IMR-90 (cell line): ENCODE results near the gene CTIF. TPM values are rescaled to one million over a fixed set of nuclear protein-coding genes. Genes with fewer than 3 reads are reported as not detected.

Experiments used
- ATAC-seq: fragments of 200-7000 bp; cut with Tn5 transposase; 2 replicates; pipeline ENCODE4 v1.9.1; 2020; ENCODE audit warnings: low read depth, mild to moderate bottlenecking, moderate library complexity
- BruUV-seq: library from RNA; stranded (reverse); fragments of 400-500 nt; replicated peaks from 2 replicates; lab custom pipeline; 2021; lab: Mats Ljungman, UMichigan
- CTCF ChIA-PET: fragments of 300-600 bp; formaldehyde crosslinking; extraction: SDS; loops from one replicate; lab custom pipeline; 2021; ENCODE audit warnings: antibody characterized with exemption; lab: Yijun Ruan, JAX
- POLR2A ChIA-PET: fragments of 300-600 bp; sonication (Branson Sonifier 250); formaldehyde crosslinking; loops from one replicate; lab custom pipeline; 2022; ENCODE audit warnings: antibody characterized with exemption; ENCODE audit not compliant: unreplicated experiment; lab: Charles Lee
- DNase-seq: peaks from one replicate; pipeline ENCODE4 v3.0.0; 2013
- H2AFZ ChIP-seq: replicated peaks from 2 replicates; pipeline ENCODE3; 2013; ENCODE audit warnings: low read length, mild to moderate bottlenecking; ENCODE audit not compliant: poor library complexity
- H2AK5ac ChIP-seq: 2 replicates; pipeline ENCODE4 v1.6.1; 2013; ENCODE audit warnings: low read depth, low read length, inconsistent platforms
- H2AK9ac ChIP-seq: replicated peaks from 2 replicates; pipeline ENCODE3; 2013; ENCODE audit warnings: mild to moderate bottlenecking, low read depth, low read length, moderate library complexity; ENCODE audit not compliant: poor library complexity
- H2BK120ac ChIP-seq: 2 replicates; pipeline ENCODE4 v1.6.1; 2013; ENCODE audit warnings: low read depth, low read length, inconsistent platforms
- H2BK15ac ChIP-seq: 3 replicates; pipeline ENCODE4 v1.6.1; 2013; ENCODE audit warnings: low read depth, low read length, inconsistent platforms
- H2BK20ac ChIP-seq: 2 replicates; pipeline ENCODE4 v1.6.1; 2013; ENCODE audit warnings: low read depth, mild to moderate bottlenecking, inconsistent platforms, low read length, moderate library complexity
- H2BK5ac ChIP-seq: 2 replicates; pipeline ENCODE4 v1.6.1; 2013; ENCODE audit warnings: mild to moderate bottlenecking, low read depth, low read length, inconsistent platforms; ENCODE audit not compliant: poor library complexity, severe bottlenecking
- H3K14ac ChIP-seq: replicated peaks from 2 replicates; pipeline ENCODE4 v1.6.1; 2013; ENCODE audit warnings: low read depth, low read length, inconsistent platforms
- H3K18ac ChIP-seq: 2 replicates; pipeline ENCODE4 v1.6.1; 2013; ENCODE audit warnings: low read depth, low read length, control low read depth
- H3K23ac ChIP-seq: 2 replicates; pipeline ENCODE4 v1.6.1; 2013; ENCODE audit warnings: low read depth, low read length, inconsistent platforms
- H3K27ac ChIP-seq: 2 replicates; pipeline ENCODE4 v1.5.1; 2013; ENCODE audit warnings: mild to moderate bottlenecking, control low read depth, low read length; ENCODE audit not compliant: insufficient read depth
- H3K27me3 ChIP-seq: 2 replicates; pipeline ENCODE4 v1.6.1; 2013; ENCODE audit warnings: low read length; ENCODE audit not compliant: control insufficient read depth, insufficient read depth
- H3K36me3 ChIP-seq: 2 replicates; pipeline ENCODE4 v1.6.1; 2013; ENCODE audit warnings: low read length, mixed read lengths; ENCODE audit not compliant: control insufficient read depth, insufficient read depth
- H3K4ac ChIP-seq: 2 replicates; pipeline ENCODE4 v1.6.1; 2013; ENCODE audit warnings: low read depth, low read length, inconsistent platforms
- H3K4me1 ChIP-seq: 2 replicates; pipeline ENCODE4 v1.6.1; 2013; ENCODE audit warnings: low read length, mixed read lengths; ENCODE audit not compliant: control insufficient read depth, insufficient read depth
- H3K4me2 ChIP-seq: 2 replicates; pipeline ENCODE4 v1.6.1; 2013; ENCODE audit warnings: low read depth, mild to moderate bottlenecking, control low read depth, low read length, moderate library complexity
- H3K4me3 ChIP-seq: 2 replicates; pipeline ENCODE4 v1.5.1; 2013; ENCODE audit warnings: low read depth, mild to moderate bottlenecking, control low read depth, low read length, moderate library complexity; ENCODE audit not compliant: insufficient read depth
- H3K56ac ChIP-seq: 2 replicates; pipeline ENCODE4 v1.6.1; 2013; ENCODE audit warnings: low read length, inconsistent platforms; ENCODE audit not compliant: insufficient read depth; ENCODE audit errors: extremely low read depth
- H3K79me1 ChIP-seq, 2 experiments: 2 replicates each; pipeline ENCODE4 v1.6.1; 2013; ENCODE audit warnings: low read length in 2 of 2, inconsistent platforms in 1 of 2, low read depth in 1 of 2
- H3K9ac ChIP-seq: 2 replicates; pipeline ENCODE4 v1.6.1; 2013; ENCODE audit warnings: low read depth, low read length, control low read depth
- H3K9me1 ChIP-seq: 2 replicates; pipeline ENCODE4 v1.6.1; 2013; ENCODE audit warnings: low read length, inconsistent platforms; ENCODE audit not compliant: insufficient read depth
- H3K9me3 ChIP-seq: 2 replicates; pipeline ENCODE4 v1.6.1; 2013; ENCODE audit warnings: low read length; ENCODE audit not compliant: control insufficient read depth, insufficient read depth
- H4K20me1 ChIP-seq: 2 replicates; pipeline ENCODE4 v1.6.1; 2013; ENCODE audit warnings: low read length, inconsistent platforms; ENCODE audit not compliant: insufficient read depth
- H4K5ac ChIP-seq: 2 replicates; pipeline ENCODE4 v1.6.1; 2013; ENCODE audit warnings: mild to moderate bottlenecking, low read depth, low read length, control low read depth
- H4K8ac ChIP-seq, 2 experiments: 2 replicates each; pipeline ENCODE4 v1.6.1; 2013; ENCODE audit warnings: low read depth in 2 of 2, low read length in 2 of 2, control low read depth in 1 of 2, inconsistent platforms in 1 of 2
- H4K91ac ChIP-seq: 2 replicates; pipeline ENCODE4 v1.6.1; 2013; ENCODE audit warnings: low read depth, low read length, inconsistent platforms; ENCODE audit not compliant: insufficient read depth
- CHD1 ChIP-seq: IDR thresholded peaks from 2 replicates; pipeline ENCODE4 v1.6.1; 2012; ENCODE audit warnings: low read depth, low read length, improper control_type of control experiment
- FOS ChIP-seq: fragments of 150-350 bp; IDR thresholded peaks from 2 replicates; pipeline ENCODE4 v1.6.1; 2016; ENCODE audit warnings: low read depth, low read length
- MAFK ChIP-seq: IDR thresholded peaks from 2 replicates; pipeline ENCODE4 v1.6.1; 2012; ENCODE audit warnings: low read depth, low read length, improper control_type of control experiment
- MAZ ChIP-seq: IDR thresholded peaks from 2 replicates; pipeline ENCODE4 v1.6.1; 2012; ENCODE audit warnings: low read depth, mild to moderate bottlenecking, low read length, improper control_type of control experiment, moderate library complexity, borderline replicate concordance
- MXI1 ChIP-seq: IDR thresholded peaks from 2 replicates; pipeline ENCODE4 v1.6.1; 2012; ENCODE audit warnings: low read depth, mild to moderate bottlenecking, low read length, moderate library complexity, borderline replicate concordance
- POLR2A ChIP-seq: IDR thresholded peaks from 2 replicates; pipeline ENCODE4 v1.6.1; 2012; ENCODE audit warnings: mild to moderate bottlenecking, low read depth, low read length
- SMC3 ChIP-seq: fragments of 150-350 bp; IDR thresholded peaks from 2 replicates; pipeline ENCODE4 v1.6.1; 2016; ENCODE audit warnings: low read depth, mild to moderate bottlenecking, antibody characterized with exemption, low read length, moderate library complexity
- whole genome bisulfite sequencing, 2 experiments: methylation state at CpG; one replicate each; pipeline versions ENCODE4 v1.1.5 to v1.1.7; 2013; ENCODE audit warnings: missing lambda C conversion rate in 2 of 2; ENCODE audit not compliant: insufficient read length in 1 of 2; ENCODE audit errors: extremely low coverage in 2 of 2; 5-methylcytosine and 5-hydroxymethylcytosine counted together
- dilution Hi-C: fragments of 300-500 bp; cut with HindIII; formaldehyde crosslinking; loops from one replicate; pipeline ENCODE4 v1.14.3; 2018; ENCODE audit warnings: low sequenced_read_pairs; ENCODE audit not compliant: unreplicated experiment
- in situ Hi-C: fragments of 300-500 bp; cut with MboI; formaldehyde crosslinking; loops from 3 replicates; pipeline ENCODE4 v1.14.3; 2019; ENCODE audit warnings: low sequenced_read_pairs, inconsistent platforms, mixed read lengths
- intact Hi-C: fragments of 100-400 bp; cut with micrococcal nuclease; formaldehyde crosslinking; loops from 2 replicates; pipeline ENCODE4 v1.10.0; 2022
- polyA plus RNA-seq, 3 experiments: library from polyadenylated mRNA; depleted of rRNA; stranded (reverse); fragments of >200 nt; gene quantifications; 2 replicates each; pipeline ENCODE4 v1.2.3, GENCODE V29; 2012; ENCODE audit warnings: low replicate concordance in 1 of 3
- total RNA-seq: library from RNA; depleted of rRNA; stranded (reverse); fragments of >200 nt; gene quantifications from 2 replicates; pipeline ENCODE4 v1.2.3, GENCODE V29; 2012
- TF ChIP-seq, protein P1 (sequence below): fragments of 150-350 bp; IDR thresholded peaks from 2 replicates; pipeline ENCODE4 v1.6.1; 2016; ENCODE audit warnings: low read depth, mild to moderate bottlenecking, low read length, moderate library complexity, borderline replicate concordance

The CTIF gene
- total and polyA plus RNA-seq, 2 of the 4 experiments (the other 2 are of a cell fraction) = 25.1 to 57.0 TPM

DNA sequence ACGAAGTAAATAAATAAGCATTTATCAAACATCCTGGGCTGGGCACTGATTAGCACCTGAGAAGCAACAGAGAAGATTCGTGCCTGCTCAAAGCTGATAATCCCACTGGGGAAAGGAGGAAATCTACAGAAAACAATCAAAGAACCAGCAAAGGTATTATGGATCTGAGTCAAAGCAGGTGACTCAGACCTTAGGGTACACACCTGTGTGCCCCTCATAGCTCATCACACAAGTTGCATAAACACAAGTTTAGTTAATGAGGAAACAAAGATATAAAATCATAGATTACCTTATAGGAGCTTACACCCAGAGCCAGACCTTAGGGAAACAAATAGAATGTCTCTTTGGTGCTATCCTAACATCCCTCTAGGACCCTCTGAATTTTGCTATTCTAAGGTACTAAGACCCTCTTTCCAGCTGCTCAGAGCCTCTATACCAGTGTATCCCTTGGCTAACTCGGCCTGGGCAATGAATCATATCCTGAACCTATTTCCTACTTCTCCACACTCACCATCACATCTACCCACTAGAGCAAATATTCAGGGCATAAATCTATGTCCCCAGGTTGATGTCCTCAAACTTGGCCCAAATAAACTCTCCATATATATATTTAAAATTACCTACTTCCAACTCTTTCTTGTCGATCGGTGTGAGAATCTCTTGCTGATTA is 19.3 kb upstream of the CTIF start:
- POLR2A ChIA-PET = no interaction called here
- peaks cover 4% of the 10 kb centered on the region; the same call in 1 of the 2 replicates for H3K9me1 ChIP-seq

More for the DNA sequence above, 19.3 kb upstream of the CTIF start:
- H2AK9ac ChIP-seq = no peak overlapping the region
- BruUV-seq = no TSS peak
- no peak overlapping the region for H2BK120ac ChIP-seq
- dilution Hi-C loops = no loop called here
- no peak for DNase-seq
- no peak overlapping the region for H4K91ac ChIP-seq
- no peak overlapping the region for H3K4me2 ChIP-seq
- H3K79me1 ChIP-seq = no peaks in the 10 kb centered on the region
- in situ Hi-C loops = no loop called here
- no CpG with 5 or more reads among the region's 5 CpGs for WGBS, 2 experiments
- H3K27me3 ChIP-seq = peaks cover 42% of the 10 kb centered on the region
- no peak overlapping the region for H4K5ac ChIP-seq
- no peak for TF ChIP-seq MAZ
- TF ChIP-seq SMC3 = no peak
- TF ChIP-seq MAFK = no peak
- no peak for TF ChIP-seq FOS
- TF ChIP-seq MXI1 = no peak
- TF ChIP-seq POLR2A = no peak
- TF ChIP-seq, protein P1, sequence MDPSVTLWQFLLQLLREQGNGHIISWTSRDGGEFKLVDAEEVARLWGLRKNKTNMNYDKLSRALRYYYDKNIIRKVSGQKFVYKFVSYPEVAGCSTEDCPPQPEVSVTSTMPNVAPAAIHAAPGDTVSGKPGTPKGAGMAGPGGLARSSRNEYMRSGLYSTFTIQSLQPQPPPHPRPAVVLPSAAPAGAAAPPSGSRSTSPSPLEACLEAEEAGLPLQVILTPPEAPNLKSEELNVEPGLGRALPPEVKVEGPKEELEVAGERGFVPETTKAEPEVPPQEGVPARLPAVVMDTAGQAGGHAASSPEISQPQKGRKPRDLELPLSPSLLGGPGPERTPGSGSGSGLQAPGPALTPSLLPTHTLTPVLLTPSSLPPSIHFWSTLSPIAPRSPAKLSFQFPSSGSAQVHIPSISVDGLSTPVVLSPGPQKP = no peak
- TF ChIP-seq CHD1 = no peak
- H3K9me3 ChIP-seq = no peaks in the 10 kb centered on the region
- H4K20me1 ChIP-seq = no peaks in the 10 kb centered on the region
- H3K4ac ChIP-seq = no peak overlapping the region
- no peak overlapping the region for H2BK5ac ChIP-seq
- H2BK15ac ChIP-seq = no peak overlapping the region
- H3K18ac ChIP-seq = no peak overlapping the region
- H3K27ac ChIP-seq = no peak overlapping the region
- no peak overlapping the region for H4K8ac ChIP-seq
- no peaks in the 10 kb centered on the region for H3K4me1 ChIP-seq
- H3K23ac ChIP-seq = no peak overlapping the region
- intact Hi-C loops = no loop called here
- H2AFZ ChIP-seq = no peak overlapping the region
- no peaks in the 10 kb centered on the region for H3K36me3 ChIP-seq
- H2BK20ac ChIP-seq = no peak overlapping the region
- H3K9ac ChIP-seq = no peak overlapping the region
- H3K4me3 ChIP-seq = no peak overlapping the region
- CTCF ChIA-PET = no interaction called here
- H3K14ac ChIP-seq = no peak overlapping the region
- no peak overlapping the region for H3K56ac ChIP-seq
- no peak overlapping the region for H2AK5ac ChIP-seq
- no peak for ATAC-seq
